ENCODE data around the gene NRG3.

Gene NRG3

GRCh38 chr10:81884856-81885255 lies 9.9 kb downstream of the NRG3 start:
- DNase-seq (ENCODE audit: low read depth, low spot score): no peak

- DNase-seq (ENCODE audit: low read depth, low spot score): no peak
Measured at GRCh38 chr10:81885491-81885890, 10.5 kb downstream of the NRG3 start.

- no peak for DNase-seq (ENCODE audit: low read depth, low spot score)
Measured at GRCh38 chr10:81886939-81887338, 11.9 kb downstream of the NRG3 start.

GRCh38 chr10:81889181-81889769 lies 14.3 kb downstream of the NRG3 start:
- no peak for DNase-seq (ENCODE audit: low read depth, low spot score)

- DNase-seq (ENCODE audit: low read depth, low spot score): no peak
Measured at GRCh38 chr10:81894616-81895015, 19.6 kb downstream of the NRG3 start.

- DNase-seq (ENCODE audit: low read depth, low spot score): no peak
Measured at GRCh38 chr10:81898518-81898917, 23.5 kb downstream of the NRG3 start.

GRCh38 chr10:81900989-81901388 lies 26.0 kb downstream of the NRG3 start:
- DNase-seq (ENCODE audit: low read depth, low spot score): no peak

- DNase-seq (ENCODE audit: low read depth, low spot score): no peak
Measured at GRCh38 chr10:81903472-81903871, 28.5 kb downstream of the NRG3 start.

GRCh38 chr10:81905161-81905560 lies 30.2 kb downstream of the NRG3 start:
- DNase-seq (ENCODE audit: low read depth, low spot score): no peak

- DNase-seq (ENCODE audit: low read depth, low spot score): no peak
Measured at GRCh38 chr10:81909453-81909852, 34.5 kb downstream of the NRG3 start.

GRCh38 chr10:81911328-81911727 lies 36.3 kb downstream of the NRG3 start:
- DNase-seq (ENCODE audit: low read depth, low spot score): no peak

- DNase-seq (ENCODE audit: low read depth, low spot score): no peak
Measured at GRCh38 chr10:81914736-81915503, 39.9 kb downstream of the NRG3 start.

- DNase-seq (ENCODE audit: low read depth, low spot score): no peak
Measured at GRCh38 chr10:81915504-81915897, 40.5 kb downstream of the NRG3 start.

- DNase-seq (ENCODE audit: low read depth, low spot score): no peak
Measured at GRCh38 chr10:81917666-81918065, 42.7 kb downstream of the NRG3 start.

GRCh38 chr10:81918766-81919165 lies 43.8 kb downstream of the NRG3 start:
- no peak for DNase-seq (ENCODE audit: low read depth, low spot score)

- DNase-seq (ENCODE audit: low read depth, low spot score): no peak
Measured at GRCh38 chr10:81920213-81920829, 45.3 kb downstream of the NRG3 start.

GRCh38 chr10:81928119-81928518 lies 53.1 kb downstream of the NRG3 start:
- no peak for DNase-seq (ENCODE audit: low read depth, low spot score)

- no peak for DNase-seq (ENCODE audit: low read depth, low spot score)
Measured at GRCh38 chr10:81943583-81943982, 68.6 kb downstream of the NRG3 start.

GRCh38 chr10:81944609-81945008 lies 69.6 kb downstream of the NRG3 start:
- no peak for DNase-seq (ENCODE audit: low read depth, low spot score)

- DNase-seq (ENCODE audit: low read depth, low spot score): no peak
Measured at GRCh38 chr10:81949283-81949682, 74.3 kb downstream of the NRG3 start.

- DNase-seq (ENCODE audit: low read depth, low spot score): no peak
Measured at GRCh38 chr10:81950358-81950757, 75.4 kb downstream of the NRG3 start.

GRCh38 chr10:81953420-81953819 lies 78.4 kb downstream of the NRG3 start:
- DNase-seq (ENCODE audit: low read depth, low spot score): no peak

GRCh38 chr10:81957976-81958375 lies 83.0 kb downstream of the NRG3 start:
- no peak for DNase-seq (ENCODE audit: low read depth, low spot score)

Data from brain pericyte (primary cell).